ENCODE data around the gene LGALSL.
"Not testable (repeated sequence)": the region's sequence is repeated elsewhere in the genome, so short reads cannot be mapped to it uniquely, and the experiment has no call there.

LGALSL gene

DNA sequence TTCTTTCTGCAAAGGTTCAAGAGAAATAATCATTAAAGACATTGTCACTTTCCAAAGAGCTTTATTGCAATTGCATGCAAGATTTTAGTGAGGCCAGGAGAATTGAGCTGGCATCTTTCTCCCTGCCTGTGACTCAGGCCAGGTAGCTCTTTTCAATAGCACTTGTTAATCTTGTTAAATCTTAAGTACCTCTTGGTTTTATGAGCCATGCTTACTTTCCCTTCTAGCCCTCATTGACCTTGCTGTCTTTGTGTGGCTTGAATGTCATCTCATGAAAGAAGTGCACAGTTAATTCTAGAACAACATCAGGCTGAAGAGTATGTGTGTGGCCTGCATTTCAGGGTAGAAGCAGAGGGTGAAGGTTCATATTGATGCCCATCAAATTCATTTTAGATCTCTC lies 14.8 kb upstream of the LGALSL start:
- in situ Hi-C loops (cut with HindIII; ENCODE audit: low pct_ligation_motif_present, low pct_unique_long_range_greater_than_20kb, low sequenced_read_pairs), result no loop called here
- no peak for DNase-seq

DNA sequence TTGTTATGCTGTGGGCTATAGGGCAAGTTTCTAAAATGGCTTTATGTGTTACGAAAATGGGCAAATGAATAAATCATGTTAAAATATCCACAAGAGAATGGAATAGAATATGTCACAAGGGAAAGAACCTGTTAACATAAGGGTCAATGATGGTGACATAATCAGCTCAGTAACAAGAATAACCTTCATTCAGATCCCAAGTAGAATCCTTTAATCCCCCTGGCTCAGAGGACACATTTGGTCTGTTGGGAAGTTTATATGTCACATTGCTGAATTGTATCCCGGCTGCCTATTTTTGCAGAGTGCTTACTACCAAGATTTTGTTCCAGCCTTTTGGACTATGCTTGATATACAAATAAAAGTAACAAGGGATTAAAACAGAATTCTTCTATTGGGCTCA lies 13.1 kb upstream of the LGALSL start:
- DNase-seq, result no peak
- in situ Hi-C loops (cut with HindIII; ENCODE audit: low pct_ligation_motif_present, low pct_unique_long_range_greater_than_20kb, low sequenced_read_pairs), result no loop called here

DNA sequence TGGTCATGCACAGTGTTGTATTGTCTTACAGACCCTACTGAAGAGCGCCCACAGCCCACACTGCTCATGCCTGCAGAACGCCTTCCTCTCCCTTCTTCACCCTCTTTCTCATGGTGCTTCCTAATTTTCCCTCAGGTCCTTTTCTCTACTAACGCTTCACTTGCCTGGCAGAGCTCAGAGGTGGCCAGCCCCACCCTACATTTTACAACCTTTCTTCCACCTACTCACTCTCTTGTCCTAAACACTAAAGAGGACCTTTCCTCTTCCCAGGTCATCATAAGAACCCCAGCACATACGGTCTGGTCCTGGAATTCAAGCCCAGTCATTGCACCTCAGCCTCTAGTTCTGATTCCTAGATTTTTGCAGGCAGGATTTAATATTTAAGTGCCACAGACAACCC lies 11.7 kb upstream of the LGALSL start:
- in situ Hi-C loops (cut with HindIII; ENCODE audit: low pct_ligation_motif_present, low pct_unique_long_range_greater_than_20kb, low sequenced_read_pairs), result no loop called here

DNA sequence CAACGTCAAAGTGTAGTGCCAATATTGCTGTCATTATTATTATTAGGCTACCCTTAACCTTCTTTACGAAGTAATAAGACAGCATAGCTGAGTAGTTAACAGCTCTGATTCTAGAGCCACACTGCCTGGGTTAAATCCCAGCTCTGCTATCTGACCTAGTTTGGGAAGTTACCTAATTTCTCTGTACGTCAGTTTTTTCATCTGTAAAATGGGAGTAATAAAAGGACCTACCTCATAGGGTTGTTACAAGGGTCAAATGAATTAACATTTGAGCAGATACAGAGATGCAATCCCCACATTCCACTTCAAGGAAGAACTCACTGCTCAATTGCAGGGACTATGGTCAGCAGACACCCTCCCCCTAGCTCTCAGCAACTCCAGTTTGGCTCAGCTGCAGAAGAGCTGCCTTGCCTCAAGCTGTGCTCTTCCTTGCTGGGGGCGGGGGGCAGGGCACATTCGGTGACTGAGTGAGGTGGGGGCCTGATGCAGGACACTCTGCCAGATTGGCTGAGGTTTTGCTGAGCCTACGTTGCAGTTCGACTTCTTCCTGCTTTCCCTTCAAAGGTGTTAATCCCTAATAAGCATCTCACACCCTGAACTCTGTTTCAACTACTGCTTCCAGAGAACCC lies 11.0 kb upstream of the LGALSL start:
- DNase-seq, result no peak
- in situ Hi-C loops (cut with HindIII; ENCODE audit: low pct_ligation_motif_present, low pct_unique_long_range_greater_than_20kb, low sequenced_read_pairs), result no loop called here

More for the DNA sequence above, 11.7 kb upstream of the LGALSL start:
- DNase-seq, result no peak

DNA sequence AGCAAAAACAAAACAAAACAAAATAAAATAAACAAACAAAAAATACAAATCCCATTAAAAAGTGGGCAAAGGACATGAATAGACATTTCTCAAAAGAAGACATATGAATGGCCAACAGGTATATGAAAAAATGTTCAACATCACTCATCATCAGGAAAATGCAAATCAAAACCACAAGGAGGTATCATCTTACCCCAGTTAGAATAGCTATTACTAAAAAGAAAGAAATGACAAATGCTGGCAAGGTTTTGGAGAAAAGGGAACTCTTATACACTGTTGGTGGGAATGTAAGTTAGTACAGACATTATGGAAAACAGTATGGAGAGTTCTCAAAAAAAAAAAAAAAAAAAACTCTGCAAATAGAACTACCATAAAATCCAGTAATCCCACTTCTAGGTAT lies 8.0 kb upstream of the LGALSL start:
- DNase-seq; in situ Hi-C loops (cut with HindIII; ENCODE audit: low pct_ligation_motif_present, low pct_unique_long_range_greater_than_20kb, low sequenced_read_pairs): not testable (repeated sequence)

DNA sequence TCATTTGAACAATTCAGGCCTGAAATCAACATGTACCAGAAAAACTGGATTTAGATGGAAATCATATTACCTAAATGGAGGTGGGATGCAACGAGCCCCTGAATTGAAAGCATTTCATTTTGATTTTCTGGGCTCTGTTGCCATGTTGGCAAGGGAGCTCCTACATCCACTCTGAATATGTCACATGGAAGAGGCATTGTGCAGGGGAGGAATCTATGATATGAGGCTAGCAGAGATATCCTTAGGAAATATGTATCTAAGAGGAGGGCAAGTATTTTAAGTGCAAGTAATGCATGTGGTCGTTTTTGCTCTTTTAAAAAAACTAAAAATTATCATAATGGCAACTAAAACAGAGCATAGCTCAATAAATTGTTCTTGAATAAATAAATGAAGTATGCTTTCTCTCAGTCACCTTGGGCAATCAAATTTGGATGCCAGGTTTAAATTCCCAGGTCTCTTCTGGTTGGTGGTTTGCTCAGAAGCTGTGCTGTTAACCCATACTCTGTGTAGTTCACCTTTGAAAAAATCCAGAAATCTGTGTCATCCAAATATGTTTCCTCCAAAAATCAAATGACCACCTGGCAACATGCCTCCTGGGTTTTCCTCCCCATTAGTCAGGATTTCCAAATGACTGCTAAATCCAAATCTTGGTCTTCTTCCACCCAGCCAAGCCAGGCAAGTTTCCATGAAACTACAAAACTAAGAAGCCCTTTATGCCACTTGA lies 6.5 kb upstream of the LGALSL start:
- in situ Hi-C loops (cut with HindIII; ENCODE audit: low pct_ligation_motif_present, low pct_unique_long_range_greater_than_20kb, low sequenced_read_pairs), result no loop called here
- DNase-seq, result no peak

DNA sequence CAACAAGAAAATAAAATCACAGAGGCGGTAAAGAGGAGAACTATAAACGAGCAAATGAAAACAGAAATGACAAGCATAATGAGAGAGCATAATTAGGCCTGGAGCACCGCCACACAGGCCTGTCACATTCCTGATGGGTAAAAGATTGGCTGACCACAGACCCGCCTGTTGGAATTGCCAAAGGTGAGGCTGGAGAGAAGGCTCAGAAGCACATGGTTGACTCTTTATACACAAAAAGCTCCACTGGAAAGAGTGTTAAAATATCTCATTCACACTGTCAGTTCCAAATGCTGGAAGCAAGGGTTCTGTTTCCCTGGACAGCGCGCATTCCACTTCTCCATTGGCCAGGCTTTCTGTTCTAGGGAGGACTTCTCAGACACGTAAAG lies 5.9 kb upstream of the LGALSL start:
- in situ Hi-C loops (cut with HindIII; ENCODE audit: low pct_ligation_motif_present, low pct_unique_long_range_greater_than_20kb, low sequenced_read_pairs), result no loop called here
- DNase-seq, result no peak

DNA sequence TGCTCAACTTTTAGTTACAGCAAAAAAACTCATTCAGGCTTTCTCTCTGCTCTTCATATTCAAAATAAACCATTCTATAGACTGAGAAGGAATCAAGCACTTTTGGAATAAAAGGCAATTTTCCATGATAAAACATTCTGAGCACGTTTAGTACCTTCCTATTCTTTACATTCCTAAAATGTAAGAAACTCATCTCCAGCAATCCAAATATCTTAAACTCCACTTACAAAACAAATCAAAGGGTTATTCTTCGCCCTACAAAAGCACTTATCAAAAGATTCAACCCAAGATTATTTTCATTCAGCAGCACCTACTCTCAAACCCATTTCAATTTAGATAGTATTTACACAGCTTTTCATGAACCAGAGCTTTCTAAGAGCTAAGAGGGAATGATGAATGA lies 2.9 kb upstream of the LGALSL start:
- in situ Hi-C loops (cut with HindIII; ENCODE audit: low pct_ligation_motif_present, low pct_unique_long_range_greater_than_20kb, low sequenced_read_pairs), result no loop called here

DNA sequence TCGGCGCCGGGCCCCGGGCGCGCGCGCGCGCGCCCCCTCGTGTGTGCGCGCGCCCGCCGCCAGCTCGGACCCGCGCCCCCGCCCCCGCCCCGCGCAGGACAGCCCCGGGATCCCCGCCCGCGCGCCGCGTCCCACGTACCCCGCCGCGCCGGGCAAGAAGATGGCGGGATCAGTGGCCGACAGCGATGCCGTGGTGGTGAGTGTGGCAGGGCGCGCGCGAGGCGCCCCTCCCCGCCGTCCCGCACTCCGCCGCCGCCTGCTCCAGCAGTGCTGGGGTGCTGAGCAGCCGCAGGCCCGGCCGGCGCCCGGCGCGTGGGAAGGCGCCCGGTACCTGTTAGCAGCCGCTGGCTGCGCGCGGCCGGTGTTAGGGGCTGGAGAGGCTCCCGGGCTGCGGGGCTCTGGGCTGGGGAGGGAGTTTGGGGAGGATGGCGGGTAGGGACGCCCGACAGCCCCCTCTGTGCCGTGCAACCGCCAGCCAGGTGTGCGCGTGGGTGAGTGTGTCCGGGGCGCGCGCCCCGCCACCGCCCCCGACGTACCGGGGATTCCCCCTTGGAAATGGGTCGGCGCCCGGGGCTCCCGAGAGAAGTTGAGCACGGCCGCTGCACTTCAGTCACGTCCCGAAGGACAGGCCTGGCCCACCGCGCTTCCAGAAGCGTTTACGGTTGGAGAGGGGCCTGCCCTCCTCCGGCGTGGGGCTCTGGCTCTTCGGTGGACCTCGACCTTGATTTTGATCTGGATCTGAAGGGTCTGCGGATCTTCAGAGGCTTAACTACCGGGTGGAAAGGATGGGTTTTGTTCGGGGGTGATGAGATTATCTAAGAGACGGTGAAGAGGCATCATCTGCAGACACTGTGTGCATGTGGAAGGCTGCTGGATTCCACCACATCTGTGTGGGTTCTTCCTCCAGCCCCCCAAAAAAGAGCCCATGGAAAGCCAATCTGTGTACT lies 697 bp downstream of the LGALSL start:
- in situ Hi-C loops (cut with HindIII; ENCODE audit: low pct_ligation_motif_present, low pct_unique_long_range_greater_than_20kb, low sequenced_read_pairs), result no loop called here
- DNase-seq, result peak; percentile 62

More for the DNA sequence above, 2.9 kb upstream of the LGALSL start:
- no peak for DNase-seq

DNA sequence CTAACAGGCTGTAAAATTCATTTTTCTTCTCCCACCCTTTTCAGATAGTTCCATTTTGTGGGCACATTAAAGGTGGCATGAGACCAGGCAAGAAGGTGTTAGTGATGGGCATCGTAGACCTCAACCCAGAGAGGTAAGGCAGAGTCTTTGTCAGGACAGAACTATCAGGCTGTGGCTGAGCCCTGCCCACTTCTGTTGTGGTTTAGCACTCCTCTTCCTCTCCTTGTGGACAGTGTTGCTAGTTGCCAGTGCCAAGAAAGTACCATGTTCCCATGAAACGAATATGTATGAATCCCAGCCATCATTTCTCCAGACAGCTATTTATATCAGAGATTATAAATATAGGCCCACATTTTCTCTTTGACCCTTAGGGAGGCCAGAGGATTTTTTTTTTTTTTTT lies 1.6 kb downstream of the LGALSL start:
- DNase-seq, result peak; percentile 9
- in situ Hi-C loops (cut with HindIII; ENCODE audit: low pct_ligation_motif_present, low pct_unique_long_range_greater_than_20kb, low sequenced_read_pairs), result no loop called here

DNA sequence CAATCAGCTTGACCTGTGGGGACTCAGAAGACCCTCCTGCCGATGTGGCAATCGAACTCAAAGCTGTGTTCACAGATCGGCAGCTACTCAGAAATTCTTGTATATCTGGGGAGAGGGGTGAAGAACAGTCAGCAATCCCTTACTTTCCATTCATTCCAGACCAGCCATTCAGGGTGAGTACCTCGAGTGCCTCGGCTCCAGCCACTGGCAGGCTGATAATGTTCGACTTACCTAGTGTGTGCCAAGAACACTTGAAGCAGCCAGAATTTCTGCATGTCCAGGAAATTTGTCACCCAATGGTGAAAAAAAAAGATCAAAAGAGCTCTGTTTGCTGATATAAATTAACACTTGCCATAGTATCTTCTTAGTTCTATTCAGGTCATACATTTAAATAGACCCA lies 2.3 kb downstream of the LGALSL start:
- in situ Hi-C loops (cut with HindIII; ENCODE audit: low pct_ligation_motif_present, low pct_unique_long_range_greater_than_20kb, low sequenced_read_pairs), result no loop called here
- DNase-seq, result no peak

DNA sequence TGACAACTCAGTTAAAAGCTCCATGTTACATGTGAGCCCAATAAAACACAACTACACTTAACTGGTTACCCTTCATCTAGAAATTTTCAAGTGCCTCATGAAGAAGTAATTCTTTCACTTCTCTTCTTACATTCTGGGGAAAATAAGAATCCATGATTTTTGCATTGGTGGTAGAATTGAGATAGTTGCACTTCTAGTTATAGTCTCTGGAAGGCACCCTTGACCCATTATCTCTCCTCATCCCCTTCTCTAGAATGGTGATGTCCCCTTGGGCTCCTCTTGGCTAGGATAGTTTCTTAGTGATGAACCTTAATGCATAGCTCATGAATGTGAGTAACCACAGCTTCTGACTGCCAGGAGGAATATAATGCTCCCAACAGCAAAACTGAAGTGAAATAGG lies 3.6 kb downstream of the LGALSL start:
- no peak for DNase-seq
- in situ Hi-C loops (cut with HindIII; ENCODE audit: low pct_ligation_motif_present, low pct_unique_long_range_greater_than_20kb, low sequenced_read_pairs), result no loop called here

DNA sequence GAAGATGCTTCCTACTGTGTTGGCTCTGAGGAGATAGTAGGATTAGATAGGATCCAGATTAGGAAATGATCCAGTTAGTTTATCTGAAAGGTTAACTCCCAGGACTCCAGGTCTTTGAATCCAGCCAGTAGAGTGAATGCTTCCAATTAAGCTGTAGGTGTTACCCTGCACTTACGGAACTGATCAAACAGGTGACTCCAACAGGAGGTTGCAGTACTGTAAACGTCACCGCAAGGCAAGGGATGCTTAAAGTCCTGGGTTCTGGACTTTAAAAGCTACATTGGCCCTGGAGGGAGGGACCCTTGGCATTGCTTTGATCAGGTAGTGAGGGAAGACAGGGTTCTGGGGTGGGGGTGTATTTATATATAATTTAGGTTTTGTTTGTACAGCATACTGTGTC lies 5.6 kb downstream of the LGALSL start:
- DNase-seq, result no peak
- in situ Hi-C loops (cut with HindIII; ENCODE audit: low pct_ligation_motif_present, low pct_unique_long_range_greater_than_20kb, low sequenced_read_pairs), result no loop called here

DNA sequence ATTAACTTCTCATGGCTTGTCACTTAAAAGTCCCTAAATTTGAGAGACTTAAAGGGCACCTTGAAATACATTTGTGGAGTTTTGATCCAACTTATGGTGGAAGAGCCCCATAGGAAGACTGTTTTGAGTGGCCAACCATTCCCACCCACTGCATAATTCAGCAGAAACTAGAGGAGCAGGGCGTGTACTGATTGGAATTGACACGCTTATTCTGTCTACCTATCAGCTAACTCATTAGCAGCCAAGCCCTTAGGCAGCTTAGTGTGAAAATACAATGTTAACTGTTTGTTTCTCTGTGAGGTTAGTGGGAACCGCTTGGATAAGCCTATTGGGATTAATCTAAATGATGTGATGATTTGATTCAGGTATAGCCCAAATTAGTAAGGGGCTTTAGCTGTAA lies 6.4 kb downstream of the LGALSL start:
- in situ Hi-C loops (cut with HindIII; ENCODE audit: low pct_ligation_motif_present, low pct_unique_long_range_greater_than_20kb, low sequenced_read_pairs), result no loop called here
- no peak for DNase-seq

DNA sequence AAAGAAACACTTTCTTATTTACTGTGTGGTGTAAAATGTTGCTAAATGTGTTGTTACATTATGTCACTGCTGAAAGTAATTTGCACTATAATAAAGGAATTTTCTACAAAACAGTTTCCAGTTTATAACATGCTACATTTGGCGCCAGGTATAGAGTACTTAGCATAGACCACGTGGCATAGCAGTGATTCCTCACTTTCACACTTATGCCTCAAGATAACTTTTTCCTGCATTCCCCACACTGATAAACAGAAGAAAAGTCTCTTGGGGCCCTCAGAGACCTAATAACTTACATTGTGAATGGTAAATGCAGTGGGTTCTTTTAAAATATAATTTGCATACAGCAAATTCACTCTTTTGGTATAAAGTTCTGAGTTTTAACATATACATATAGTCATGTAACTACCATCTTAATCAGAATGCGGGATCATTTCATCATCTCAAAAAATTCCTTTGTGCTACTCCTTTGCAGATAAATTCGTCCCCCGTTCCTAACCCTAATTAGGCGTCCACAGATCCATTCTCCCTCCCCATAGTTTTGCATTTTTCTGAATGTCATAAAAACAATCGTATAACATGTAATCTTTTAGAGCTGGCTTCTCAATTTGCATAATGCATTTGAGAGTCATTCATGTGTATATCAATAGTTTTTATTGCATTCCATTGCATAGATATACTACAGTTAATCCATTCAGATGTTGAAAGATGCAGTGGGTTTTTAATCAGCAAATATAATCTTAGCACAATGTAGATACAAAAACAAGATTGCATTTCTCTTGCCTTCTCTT lies 7.5 kb downstream of the LGALSL start:
- DNase-seq, result no peak
- in situ Hi-C loops (cut with HindIII; ENCODE audit: low pct_ligation_motif_present, low pct_unique_long_range_greater_than_20kb, low sequenced_read_pairs), result no loop called here

DNA sequence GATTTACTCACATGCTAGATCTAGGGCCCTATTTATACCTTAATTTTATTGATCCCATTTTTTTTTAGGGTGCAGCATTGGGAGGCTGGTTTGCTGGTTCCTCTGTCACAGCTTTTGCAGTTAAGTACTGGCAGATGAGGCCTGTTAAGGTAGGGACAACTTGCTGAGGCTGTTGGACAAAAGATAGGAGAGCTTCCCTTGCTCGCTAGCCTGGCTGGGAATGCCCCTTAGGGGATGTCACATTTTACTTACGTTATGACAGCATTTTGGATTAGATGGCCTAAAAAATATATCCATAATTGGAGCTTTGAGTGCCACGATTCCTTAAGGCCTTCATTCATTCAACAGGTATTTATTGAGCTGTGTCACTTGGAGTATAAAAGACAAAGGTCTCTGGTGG lies 8.2 kb downstream of the LGALSL start:
- no peak for DNase-seq
- in situ Hi-C loops (cut with HindIII; ENCODE audit: low pct_ligation_motif_present, low pct_unique_long_range_greater_than_20kb, low sequenced_read_pairs), result no loop called here

DNA sequence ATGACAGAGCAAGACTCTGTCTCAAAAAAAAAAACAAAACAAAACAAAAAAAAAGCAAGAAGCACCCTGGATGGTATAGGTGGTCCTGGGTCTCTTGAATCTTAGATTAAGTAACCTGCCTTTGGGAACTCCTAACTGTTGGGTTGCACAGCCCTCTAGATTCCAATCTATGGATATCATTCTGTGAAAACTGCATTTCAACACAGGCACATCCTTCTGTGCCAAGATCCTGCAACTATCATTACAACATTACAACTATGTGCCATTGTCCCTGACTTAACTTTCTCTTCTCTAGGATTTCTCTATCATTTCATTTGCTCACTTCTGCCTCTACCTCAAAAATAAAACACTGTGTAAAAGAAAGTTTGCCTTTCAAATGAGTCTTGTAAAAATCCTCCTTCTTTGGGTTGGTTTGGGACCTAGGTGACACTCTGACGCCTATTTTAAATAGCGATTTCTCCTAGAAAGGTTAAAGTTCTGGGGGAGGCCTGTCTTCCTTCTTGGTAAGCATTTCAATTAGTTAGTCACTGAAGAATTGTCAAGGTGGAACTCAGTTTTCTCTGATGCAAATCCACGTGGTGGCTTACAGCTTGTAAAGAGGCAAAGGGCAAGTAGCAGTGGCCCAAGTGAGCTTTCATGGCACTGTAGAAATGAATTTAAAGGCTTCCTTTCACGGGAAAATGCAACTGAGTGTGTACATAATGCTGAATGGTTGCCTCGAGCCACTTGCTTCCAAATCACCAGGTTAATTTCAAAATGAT lies 9.2 kb downstream of the LGALSL start:
- in situ Hi-C loops (cut with HindIII; ENCODE audit: low pct_ligation_motif_present, low pct_unique_long_range_greater_than_20kb, low sequenced_read_pairs), result no loop called here
- DNase-seq, result no peak

DNA sequence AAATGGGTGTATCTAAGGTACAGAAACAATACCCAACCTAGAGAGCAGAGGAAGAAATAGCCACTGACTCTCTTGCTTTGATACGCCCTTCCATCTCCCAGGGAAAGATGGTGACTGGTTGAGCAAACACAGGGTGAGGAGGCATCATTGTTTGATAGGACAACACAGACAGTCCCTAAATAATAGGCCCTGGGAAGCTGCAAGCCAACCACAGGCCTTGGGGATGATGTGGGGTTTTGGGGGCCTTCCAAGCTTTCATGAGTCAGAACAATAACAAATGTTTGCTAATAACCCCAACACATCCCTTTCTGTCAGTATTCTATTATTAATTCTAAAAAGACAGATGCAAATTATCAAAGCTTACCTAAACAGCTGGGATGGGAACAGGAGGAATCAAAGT lies 9.8 kb downstream of the LGALSL start:
- DNase-seq, result no peak
- in situ Hi-C loops (cut with HindIII; ENCODE audit: low pct_ligation_motif_present, low pct_unique_long_range_greater_than_20kb, low sequenced_read_pairs), result no loop called here

Measured in ACHN (cell line).